K562 (cell line): ENCODE data around the gene ZNF691. TPM values are rescaled to one million over a fixed set of nuclear protein-coding genes. Genes with fewer than 3 reads are reported as not detected.

Experiments used
- PHF8 ChIP-seq: fragments of 200-600 bp; sonication (generic); IDR thresholded peaks from 2 replicates; pipeline ENCODE4 v1.6.1; 2012; ENCODE audit warnings: mixed run types, mild to moderate bottlenecking, inconsistent platforms, low read length, moderate library complexity, borderline replicate concordance
- PHTF2 ChIP-seq: fragments of 250-450 bp; sonication (Bioruptor Pico); IDR thresholded peaks from 2 replicates; pipeline ENCODE4 v1.5.0; 2021; ENCODE audit warnings: mild to moderate bottlenecking
- POU5F1 ChIP-seq: fragments of 150-350 bp; IDR thresholded peaks from 2 replicates; pipeline ENCODE4 v1.6.1; 2014; ENCODE audit warnings: borderline replicate concordance, low read length, low read depth, mild to moderate bottlenecking; ENCODE audit not compliant: partially characterized antibody
- SRSF1 ChIP-seq: fragments of 200-400 bp; formaldehyde crosslinking; IDR thresholded peaks from 2 replicates; pipeline ENCODE4 v1.6.1; 2017; ENCODE audit warnings: mild to moderate bottlenecking, low read depth, low read length, moderate library complexity
- TAL1 ChIP-seq: fragments of 450-650 bp; IDR thresholded peaks from 2 replicates; pipeline ENCODE4 v1.6.1; 2016; ENCODE audit warnings: mild to moderate bottlenecking
- polyA plus RNA-seq, 8 experiments: library from polyadenylated mRNA; depleted of rRNA in 4 of 8; stranded (reverse) in 5 of 8; unstranded in 3 of 8; fragments of >200 nt; fragmentation: Nextera tagmentation in 2 of 8; fragmentation: Illumina TruSeq in 1 of 8; extraction: Ambion mirVana in 2 of 8; extraction: Trizol in 1 of 8; gene quantifications; 2 replicates each; pipeline versions ENCODE4 v1.2.1 to v1.2.3, GENCODE V29; 2011 to 2014; ENCODE audit warnings: inconsistent platforms in 1 of 8, missing spikeins in 1 of 8
- total RNA-seq, 7 experiments: library from RNA; depleted of rRNA in 6 of 7; stranded (reverse); fragments of >200 nt in 6 of 7; fragmentation: Illumina TruSeq in 2 of 7; extraction: Trizol in 2 of 7; gene quantifications; 2 replicates each; pipeline versions ENCODE4 v1.2.1 to v1.2.3, GENCODE V29; 2011 to 2021; ENCODE audit warnings: low replicate concordance in 1 of 7
- TF ChIP-seq, protein P1 (sequence below): IDR thresholded peaks from 3 replicates; pipeline ENCODE4 v1.6.1; 2011; ENCODE audit warnings: borderline replicate concordance, mild to moderate bottlenecking, moderate library complexity; ENCODE audit not compliant: insufficient read length; ENCODE audit errors: extremely low read depth
- TF ChIP-seq, protein P2 (sequence below): fragments of 200-800 bp; sonication (Bioruptor generic); IDR thresholded peaks from 2 replicates; pipeline ENCODE4 v1.6.1; 2016; ENCODE audit warnings: missing genetic modification characterization, missing compliant biosample characterization
- TF ChIP-seq, protein P3 (sequence below): sonication (generic); formaldehyde crosslinking; IDR thresholded peaks from 2 replicates; pipeline ENCODE4 v1.8.1; 2022; ENCODE audit warnings: missing genetic modification reagents
- TF ChIP-seq, protein P4 (sequence below): sonication (generic); formaldehyde crosslinking; IDR thresholded peaks from 2 replicates; pipeline ENCODE4 v1.8.0; 2023; ENCODE audit warnings: mild to moderate bottlenecking, missing genetic modification reagents
- TF ChIP-seq, protein P5 (sequence below): IDR thresholded peaks from 2 replicates; pipeline ENCODE4 v1.6.1; 2011; ENCODE audit not compliant: insufficient read length; ENCODE audit errors: extremely low read depth
- TF ChIP-seq, protein P6 (sequence below): fragments of 450-650 bp; formaldehyde crosslinking; IDR thresholded peaks from 2 replicates; pipeline ENCODE4 v1.4.0; 2020; ENCODE audit warnings: mild to moderate bottlenecking

Gene ZNF691
- total and polyA plus RNA-seq, 9 of the 15 experiments (the other 6 are each of a cell fraction or from before 2014, with no cell fraction given) = 10.7 to 30.4 (median 14.8) TPM

DNA sequence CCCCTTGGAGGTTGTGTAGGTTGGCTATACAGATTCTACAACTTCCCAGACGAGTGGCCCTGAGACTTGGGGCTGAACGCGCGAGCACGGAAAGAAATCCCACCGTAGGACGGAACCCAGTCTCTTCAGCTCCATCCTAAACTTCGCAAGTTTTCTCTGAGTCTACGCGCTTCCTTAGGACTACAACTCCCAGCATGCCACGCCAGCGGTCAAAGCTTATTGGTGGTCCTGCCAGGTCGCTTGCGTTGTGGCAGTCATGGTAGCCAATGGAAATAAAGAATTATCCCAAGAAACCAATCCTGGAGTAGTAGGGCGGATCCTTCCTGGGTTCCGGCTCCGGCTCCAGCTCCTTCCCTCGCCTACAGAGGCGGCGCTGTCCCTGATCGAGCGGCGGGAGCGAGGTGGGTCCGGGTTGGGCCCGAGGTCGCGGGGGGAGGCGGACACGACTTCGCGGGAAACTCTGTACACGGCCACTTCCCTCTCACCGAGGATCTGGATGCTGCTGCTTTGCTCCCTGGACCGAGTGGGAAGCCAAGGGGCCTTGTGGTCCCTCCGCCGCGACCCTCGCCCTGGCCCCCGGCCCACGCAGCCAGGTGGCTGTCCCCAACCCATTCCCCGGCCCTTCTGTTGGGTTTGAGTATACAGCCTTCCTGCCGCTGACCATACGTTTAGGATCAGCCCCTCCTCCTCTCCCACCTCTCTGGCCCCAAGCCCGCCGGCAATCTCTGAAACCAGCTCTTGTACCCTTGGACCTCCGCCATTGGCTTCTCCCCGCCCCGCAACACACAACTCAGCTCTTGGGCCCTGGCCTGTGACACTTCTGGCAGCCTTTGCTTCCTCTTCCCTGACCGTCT lies at the start of gene ZNF691 (continued):
- TF ChIP-seq POU5F1 (no peak), PHF8 (peak; percentile 94; the same call in 1 of the 2 replicates), SRSF1 (no peak), TAL1 (peak; percentile 13; the same call in 1 of the 2 replicates), PHTF2 (CRISPR knock-in tag) (no peak)
- TF ChIP-seq, protein P1, sequence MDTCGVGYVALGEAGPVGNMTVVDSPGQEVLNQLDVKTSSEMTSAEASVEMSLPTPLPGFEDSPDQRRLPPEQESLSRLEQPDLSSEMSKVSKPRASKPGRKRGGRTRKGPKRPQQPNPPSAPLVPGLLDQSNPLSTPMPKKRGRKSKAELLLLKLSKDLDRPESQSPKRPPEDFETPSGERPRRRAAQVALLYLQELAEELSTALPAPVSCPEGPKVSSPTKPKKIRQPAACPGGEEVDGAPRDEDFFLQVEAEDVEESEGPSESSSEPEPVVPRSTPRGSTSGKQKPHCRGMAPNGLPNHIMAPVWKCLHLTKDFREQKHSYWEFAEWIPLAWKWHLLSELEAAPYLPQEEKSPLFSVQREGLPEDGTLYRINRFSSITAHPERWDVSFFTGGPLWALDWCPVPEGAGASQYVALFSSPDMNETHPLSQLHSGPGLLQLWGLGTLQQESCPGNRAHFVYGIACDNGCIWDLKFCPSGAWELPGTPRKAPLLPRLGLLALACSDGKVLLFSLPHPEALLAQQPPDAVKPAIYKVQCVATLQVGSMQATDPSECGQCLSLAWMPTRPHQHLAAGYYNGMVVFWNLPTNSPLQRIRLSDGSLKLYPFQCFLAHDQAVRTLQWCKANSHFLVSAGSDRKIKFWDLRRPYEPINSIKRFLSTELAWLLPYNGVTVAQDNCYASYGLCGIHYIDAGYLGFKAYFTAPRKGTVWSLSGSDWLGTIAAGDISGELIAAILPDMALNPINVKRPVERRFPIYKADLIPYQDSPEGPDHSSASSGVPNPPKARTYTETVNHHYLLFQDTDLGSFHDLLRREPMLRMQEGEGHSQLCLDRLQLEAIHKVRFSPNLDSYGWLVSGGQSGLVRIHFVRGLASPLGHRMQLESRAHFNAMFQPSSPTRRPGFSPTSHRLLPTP = no peak
- TF ChIP-seq, protein P2, sequence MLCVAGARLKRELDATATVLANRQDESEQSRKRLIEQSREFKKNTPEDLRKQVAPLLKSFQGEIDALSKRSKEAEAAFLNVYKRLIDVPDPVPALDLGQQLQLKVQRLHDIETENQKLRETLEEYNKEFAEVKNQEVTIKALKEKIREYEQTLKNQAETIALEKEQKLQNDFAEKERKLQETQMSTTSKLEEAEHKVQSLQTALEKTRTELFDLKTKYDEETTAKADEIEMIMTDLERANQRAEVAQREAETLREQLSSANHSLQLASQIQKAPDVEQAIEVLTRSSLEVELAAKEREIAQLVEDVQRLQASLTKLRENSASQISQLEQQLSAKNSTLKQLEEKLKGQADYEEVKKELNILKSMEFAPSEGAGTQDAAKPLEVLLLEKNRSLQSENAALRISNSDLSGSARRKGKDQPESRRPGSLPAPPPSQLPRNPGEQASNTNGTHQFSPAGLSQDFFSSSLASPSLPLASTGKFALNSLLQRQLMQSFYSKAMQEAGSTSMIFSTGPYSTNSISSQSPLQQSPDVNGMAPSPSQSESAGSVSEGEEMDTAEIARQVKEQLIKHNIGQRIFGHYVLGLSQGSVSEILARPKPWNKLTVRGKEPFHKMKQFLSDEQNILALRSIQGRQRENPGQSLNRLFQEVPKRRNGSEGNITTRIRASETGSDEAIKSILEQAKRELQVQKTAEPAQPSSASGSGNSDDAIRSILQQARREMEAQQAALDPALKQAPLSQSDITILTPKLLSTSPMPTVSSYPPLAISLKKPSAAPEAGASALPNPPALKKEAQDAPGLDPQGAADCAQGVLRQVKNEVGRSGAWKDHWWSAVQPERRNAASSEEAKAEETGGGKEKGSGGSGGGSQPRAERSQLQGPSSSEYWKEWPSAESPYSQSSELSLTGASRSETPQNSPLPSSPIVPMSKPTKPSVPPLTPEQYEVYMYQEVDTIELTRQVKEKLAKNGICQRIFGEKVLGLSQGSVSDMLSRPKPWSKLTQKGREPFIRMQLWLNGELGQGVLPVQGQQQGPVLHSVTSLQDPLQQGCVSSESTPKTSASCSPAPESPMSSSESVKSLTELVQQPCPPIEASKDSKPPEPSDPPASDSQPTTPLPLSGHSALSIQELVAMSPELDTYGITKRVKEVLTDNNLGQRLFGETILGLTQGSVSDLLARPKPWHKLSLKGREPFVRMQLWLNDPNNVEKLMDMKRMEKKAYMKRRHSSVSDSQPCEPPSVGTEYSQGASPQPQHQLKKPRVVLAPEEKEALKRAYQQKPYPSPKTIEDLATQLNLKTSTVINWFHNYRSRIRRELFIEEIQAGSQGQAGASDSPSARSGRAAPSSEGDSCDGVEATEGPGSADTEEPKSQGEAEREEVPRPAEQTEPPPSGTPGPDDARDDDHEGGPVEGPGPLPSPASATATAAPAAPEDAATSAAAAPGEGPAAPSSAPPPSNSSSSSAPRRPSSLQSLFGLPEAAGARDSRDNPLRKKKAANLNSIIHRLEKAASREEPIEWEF (CRISPR knock-in tag) = no peak
- TF ChIP-seq, protein P3, sequence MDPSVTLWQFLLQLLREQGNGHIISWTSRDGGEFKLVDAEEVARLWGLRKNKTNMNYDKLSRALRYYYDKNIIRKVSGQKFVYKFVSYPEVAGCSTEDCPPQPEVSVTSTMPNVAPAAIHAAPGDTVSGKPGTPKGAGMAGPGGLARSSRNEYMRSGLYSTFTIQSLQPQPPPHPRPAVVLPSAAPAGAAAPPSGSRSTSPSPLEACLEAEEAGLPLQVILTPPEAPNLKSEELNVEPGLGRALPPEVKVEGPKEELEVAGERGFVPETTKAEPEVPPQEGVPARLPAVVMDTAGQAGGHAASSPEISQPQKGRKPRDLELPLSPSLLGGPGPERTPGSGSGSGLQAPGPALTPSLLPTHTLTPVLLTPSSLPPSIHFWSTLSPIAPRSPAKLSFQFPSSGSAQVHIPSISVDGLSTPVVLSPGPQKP = no peak
- TF ChIP-seq, protein P4, sequence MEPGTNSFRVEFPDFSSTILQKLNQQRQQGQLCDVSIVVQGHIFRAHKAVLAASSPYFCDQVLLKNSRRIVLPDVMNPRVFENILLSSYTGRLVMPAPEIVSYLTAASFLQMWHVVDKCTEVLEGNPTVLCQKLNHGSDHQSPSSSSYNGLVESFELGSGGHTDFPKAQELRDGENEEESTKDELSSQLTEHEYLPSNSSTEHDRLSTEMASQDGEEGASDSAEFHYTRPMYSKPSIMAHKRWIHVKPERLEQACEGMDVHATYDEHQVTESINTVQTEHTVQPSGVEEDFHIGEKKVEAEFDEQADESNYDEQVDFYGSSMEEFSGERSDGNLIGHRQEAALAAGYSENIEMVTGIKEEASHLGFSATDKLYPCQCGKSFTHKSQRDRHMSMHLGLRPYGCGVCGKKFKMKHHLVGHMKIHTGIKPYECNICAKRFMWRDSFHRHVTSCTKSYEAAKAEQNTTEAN (CRISPR knock-in tag) = peak; percentile 40
- TF ChIP-seq, protein P5, sequence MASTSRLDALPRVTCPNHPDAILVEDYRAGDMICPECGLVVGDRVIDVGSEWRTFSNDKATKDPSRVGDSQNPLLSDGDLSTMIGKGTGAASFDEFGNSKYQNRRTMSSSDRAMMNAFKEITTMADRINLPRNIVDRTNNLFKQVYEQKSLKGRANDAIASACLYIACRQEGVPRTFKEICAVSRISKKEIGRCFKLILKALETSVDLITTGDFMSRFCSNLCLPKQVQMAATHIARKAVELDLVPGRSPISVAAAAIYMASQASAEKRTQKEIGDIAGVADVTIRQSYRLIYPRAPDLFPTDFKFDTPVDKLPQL = no peak
- TF ChIP-seq, protein P6, sequence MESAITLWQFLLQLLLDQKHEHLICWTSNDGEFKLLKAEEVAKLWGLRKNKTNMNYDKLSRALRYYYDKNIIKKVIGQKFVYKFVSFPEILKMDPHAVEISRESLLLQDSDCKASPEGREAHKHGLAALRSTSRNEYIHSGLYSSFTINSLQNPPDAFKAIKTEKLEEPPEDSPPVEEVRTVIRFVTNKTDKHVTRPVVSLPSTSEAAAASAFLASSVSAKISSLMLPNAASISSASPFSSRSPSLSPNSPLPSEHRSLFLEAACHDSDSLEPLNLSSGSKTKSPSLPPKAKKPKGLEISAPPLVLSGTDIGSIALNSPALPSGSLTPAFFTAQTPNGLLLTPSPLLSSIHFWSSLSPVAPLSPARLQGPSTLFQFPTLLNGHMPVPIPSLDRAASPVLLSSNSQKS (CRISPR knock-in tag) = no peak
